Fibroblast of the conjunctiva (primary cell): ENCODE data around the gene RUNX3.
"Not testable (repeated sequence)": the region's sequence is repeated elsewhere in the genome, so short reads cannot be mapped to it uniquely, and the experiment has no call there.

Experiments
- DNase-seq: peaks from one replicate; pipeline ENCODE4 v3.0.0-alpha.2; 2010; ENCODE audit warnings: low read depth

RUNX3 gene

DNA sequence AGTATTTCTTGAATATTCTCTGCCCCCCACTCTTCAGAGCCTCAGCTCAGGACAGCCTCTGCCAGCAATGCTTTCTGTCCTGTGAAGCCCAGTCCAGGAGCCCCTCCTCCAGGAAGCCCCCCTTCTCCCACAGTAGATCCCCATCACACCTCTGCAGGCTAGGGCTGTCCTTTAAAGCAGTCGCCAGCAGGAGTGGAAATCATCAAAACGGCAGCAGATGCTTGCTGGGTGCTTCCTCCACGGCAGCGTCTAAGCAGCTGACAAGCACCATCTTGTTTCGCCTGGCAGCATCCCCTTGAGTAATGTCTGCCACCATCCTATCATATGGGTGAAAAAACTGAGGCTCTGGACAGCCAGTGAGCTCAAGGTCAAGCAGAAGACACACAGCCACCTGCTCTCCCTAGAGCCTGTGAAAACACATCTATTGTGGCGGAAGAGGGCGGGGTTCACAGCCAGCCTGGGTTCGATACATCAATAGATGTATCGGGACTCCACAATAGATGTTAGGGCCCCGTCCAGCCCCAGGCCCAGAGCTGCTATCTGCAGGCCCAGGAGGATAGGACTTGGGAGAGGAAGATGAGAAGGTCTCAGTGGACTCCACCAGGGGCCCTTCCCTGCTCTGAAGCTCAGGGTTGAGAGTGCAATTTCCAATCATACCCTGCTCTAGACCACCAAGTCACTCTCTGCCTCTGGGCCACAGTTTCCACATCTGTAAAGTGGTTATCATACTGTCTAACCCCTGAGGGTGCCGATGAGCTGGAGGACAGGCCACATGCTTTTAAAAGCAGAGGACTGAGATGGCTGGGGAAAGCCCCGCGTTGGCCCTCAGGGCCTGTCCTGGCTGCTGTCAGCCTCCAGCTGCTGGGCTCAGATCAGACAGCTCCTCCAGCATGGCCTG, 17.5 kb downstream of the RUNX3 start:
- DNase-seq: no peak

DNA sequence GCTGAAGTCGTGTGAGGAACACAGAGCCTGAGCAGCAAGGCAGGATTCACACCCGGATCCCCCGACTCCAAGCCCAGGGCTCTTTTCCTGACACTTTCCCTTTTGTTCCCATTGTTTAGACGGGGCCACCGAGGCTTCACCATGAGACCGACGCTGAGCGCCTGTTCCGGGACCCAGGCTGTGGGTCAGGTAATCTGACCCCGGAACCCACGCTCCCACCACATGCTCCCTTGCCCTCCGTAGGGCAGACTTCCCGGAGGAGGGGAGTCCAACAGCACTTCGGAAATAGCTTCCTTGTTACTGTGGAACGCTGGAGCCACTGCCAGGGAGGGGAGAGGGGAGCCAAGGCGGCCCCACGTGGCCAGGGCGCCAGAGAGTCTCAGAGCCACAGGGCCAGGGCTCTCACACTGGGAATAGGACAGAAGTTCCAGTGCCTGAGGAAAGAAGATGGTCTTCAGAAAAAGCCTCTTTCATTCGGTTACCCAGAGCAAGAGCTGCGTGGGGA, 18.4 kb downstream of the RUNX3 start:
- DNase-seq: no peak

DNA sequence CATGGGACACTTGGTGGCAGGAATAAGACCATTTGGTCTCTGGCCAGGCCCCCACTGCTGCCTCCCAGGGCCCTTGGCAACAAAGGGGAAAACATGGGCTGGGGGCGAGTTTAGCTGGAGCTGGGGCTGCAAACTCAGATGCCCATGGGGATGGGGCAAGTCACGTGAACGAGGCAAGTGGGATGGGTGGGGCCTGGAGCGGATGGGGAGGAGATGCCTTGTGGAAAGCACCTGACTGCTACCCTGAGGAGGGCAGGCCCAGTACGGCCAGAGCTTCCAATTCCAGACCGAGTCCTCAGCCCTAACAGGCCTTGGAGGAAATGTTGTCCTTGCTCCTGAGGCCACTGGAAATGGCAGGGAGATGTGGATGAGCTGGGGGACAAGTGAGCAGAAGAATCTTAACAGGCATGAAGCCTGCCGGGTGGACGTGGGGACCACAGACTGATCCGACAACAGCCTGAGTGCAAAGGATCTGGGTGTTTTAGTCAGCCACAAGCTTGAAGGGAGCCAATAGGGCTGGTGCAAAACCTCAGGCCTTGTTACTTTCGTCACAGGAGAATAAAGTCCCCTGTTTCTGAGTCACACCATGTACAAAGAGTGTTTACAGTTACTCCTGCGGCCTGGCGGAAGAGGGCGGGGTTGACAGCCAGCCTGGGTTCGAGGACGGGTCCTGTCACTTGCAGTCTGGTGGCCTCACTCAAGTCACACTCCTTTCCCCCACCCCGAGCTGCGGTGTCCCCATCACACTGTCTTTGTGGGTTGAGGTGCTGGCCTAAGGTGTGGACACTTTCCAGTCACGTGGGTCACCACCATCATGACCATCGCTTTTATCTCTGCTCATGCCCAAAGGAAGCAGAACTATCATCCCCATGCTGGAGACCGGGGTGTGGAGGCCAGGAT, 19.1 kb downstream of the RUNX3 start:
- DNase-seq: no peak

DNA sequence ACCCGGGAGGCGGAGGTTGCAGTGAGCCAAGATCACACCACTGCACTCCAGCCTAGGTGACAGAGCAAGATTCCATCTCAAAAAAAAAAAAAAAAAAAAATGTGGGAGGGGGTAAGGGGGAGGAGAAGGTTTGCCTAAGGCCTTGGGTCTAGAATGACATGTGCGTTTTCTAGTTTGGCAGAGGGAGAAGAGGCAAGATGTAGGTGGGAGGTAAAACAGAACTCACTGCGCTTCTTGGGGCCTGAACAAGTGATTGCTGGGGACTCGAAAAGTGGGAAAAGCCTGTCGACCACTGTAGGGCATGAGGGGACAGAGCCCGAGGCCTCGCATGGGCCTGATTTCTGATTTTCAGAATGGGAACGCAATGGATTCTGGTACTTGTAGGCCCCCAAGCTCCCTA, 19.9 kb downstream of the RUNX3 start:
- no peak for DNase-seq

DNA sequence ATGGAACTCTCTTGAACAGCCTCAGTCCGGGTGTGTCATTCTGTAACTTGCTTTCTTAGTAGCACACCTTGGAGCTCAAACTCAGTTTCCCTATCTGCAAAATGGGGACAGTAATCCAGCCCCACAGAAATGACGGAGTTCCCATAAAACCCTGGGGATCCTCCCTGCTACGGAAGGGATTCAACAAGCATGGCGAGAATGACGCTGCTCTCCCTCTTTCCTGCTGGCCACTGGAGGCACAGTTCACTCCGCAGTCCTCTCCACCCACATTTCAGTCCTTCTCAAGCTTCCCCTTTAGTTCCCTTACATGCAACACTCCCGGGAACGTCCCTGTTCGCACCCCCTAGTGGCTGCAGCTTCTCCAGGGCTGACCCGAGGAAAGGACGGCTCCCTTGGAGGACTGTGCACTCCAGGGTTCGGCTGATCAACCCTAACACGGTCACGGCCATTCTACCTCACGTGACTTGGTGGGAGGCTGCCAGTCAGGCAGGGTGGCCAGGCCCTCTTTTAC, 20.6 kb downstream of the RUNX3 start:
- peak; percentile 30 for DNase-seq

DNA sequence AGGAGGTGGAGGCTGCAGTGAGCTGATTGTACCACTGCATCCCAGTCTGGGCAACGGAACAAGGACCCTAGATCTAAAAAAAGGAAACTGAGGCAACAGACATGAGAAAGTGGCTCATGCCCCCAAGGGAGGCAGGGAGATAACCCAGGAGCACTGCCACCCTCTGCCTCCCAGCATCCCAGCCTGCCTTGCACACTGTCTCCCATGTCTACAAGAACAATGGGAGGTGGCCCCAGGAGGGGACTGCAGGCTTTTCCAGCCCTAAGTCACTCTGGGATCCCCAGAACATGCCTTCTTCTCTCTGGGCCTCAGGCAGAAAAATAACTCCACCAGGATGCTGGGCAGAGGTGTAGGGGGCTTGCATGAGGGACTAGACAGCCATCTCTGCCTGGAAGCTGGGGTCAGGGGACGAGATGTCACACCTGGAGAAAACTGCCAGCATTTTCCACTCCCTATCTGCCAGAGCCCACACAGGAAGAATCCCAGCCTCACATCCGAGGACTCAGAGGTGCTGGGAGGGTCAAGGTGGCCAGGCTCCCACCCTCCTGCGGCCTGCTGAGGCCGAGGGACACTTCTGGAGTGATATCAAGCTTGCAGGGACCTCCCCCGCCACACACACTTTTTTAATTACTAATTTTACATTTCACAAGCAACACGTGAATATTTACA, 21.4 kb downstream of the RUNX3 start:
- DNase-seq: no peak

DNA sequence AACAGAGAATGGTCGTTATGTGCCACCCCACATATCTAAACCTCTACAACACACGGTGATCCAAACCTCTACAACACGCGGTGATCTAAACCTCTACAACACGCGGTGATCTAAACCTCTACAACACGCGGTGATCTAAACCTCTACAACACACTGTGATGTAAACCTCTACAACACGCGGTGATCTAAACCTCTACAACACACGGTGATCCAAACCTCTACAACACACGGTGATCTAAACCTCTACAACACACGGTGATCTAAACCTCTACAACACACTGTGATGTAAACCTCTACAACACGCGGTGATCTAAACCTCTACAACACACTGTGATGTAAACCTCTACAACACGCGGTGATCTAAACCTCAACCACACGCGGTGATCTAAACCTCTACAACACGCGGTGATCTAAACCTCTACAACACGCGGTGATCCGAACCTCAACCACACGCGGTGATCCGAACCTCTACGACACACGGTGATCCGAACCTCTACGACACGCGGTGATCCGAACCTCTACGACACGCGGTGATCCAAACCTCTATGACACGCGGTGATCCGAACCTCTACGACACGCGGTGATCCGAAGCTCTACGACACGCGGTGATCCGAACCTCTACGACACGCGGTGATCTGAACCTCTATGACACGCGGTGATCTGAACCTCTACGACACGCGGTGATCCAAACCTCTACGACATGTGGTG, 22.3 kb downstream of the RUNX3 start:
- DNase-seq: not testable (repeated sequence)

DNA sequence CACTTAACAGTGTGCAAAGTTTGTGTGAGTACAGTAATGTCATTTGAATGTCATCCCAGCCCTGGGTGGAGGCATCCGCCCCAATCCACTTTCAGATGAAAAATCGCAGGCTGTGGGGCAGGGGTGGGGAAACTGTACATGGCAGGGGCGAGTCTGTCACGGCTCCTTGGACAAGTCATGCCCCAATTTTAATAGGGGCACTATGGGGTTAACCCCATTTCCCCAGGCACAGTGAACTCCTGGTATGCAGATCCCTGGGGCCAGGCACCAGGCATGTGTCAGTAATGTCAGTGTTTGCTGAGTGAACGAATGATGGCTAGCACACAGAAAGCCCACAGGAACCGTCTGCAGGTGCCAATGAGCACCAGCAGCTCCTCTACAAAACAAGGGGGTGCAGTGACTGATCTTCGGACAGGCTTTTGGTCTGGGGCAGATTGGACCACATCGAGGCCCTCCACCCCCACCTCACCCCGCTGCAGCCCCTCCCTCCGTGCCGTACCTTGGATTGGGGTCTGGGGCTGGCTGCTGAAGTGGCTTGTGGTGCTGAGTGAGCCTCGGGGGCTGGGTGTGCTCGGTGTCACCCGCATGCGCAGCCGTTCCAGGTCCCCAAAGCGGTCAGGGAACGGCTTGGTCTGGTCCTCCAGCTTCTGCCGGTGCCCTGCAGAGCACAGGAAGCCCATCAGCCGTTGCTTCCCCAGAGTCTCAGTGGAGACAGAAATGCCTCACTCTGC, 23.2 kb downstream of the RUNX3 start:
- DNase-seq: no peak

DNA sequence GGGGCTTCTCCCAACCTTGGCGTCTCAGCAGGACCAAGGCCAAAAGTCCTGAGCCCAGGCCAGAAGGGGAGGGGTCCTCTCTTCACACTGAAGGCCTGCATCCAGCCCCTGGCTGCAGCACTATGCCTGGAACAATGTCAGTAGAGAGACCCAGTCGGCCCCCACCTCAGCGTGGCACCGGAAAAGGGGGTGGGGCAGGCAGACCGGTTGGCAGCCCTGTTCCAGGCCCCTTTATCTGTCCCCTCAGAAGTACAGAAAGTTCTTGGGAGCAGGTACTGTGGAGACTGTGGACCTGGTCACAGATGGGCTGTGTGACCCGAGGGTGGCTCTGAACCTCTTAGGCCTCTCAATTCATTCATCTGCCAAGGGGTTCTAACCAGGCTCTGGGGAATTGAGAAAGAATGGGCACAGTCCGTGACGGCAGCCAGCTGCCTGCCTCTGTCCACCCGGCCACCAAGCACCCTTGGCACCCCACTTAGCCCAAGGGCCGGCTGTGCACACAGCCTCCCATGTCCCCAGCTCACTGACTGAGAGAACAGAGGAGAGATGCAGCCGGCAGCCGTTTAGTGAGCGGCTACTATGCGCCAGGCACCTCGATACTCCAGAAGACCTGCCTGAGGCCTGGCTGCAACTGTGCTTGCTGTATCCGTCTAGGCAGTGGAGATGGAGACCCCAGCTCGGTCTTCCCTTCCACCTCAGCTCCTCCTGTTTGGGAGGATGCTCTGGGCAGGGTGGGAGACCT, 23.9 kb downstream of the RUNX3 start:
- no peak for DNase-seq

DNA sequence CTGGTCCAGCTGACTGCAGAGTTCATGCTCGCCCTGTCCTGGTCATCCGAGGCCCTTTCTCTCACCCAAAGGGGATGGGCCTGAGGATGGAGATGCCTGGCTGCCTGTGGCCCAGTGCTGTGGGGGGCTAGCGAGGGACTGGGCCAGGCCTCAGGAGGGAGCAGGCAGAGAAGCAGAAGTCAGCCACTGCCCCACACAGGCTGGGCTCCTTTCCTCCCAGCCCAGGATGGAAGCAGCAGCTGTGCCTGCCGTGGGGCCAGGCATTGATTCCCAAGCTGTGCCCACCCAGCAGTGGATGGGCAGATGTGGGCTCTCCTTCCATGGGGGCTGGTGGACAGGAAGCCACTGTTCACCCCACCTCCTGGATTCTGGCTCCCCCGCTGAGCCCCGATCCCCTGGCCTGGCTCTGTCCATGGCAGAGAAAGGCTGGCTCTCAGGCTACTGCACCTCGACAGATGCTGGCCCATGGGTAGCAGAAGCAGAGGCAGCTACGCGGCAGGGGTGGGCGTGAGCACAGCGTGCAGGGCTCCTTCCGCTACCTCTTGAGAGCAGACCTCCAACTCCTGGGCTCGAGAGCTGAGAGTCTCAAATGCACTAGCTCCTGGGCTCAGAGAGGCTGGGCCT, 24.6 kb downstream of the RUNX3 start:
- DNase-seq: no peak

DNA sequence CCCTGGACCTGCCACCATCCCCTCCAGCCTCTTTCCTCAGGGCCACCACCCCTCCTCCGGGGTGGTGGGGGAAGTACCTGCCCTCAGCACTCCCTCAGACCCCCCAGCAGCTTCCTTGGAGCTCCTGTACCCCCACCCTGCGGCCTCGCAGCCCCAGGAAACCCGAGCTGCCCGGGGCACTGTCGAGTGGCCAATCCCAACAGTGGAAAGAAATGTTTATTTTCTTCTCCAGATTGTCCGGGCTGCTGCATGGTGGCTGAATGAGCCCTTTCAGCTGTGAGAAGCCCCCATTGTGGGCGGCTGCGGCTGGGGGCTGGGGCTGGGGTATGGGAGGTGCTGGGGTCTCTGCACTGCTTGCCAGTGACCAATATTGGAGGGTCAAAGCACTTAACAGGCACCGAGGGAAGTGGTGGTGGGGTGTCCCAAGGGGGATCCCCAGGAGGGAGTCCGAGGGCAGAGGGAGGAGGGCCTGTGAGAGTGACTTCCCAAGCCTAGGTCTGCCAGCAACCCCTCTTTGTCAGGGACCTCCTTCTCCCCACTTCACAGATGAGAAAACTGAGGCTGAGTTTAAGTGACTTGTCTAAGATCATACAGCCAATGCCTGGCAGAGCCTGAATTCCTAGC, 25.2 kb downstream of the RUNX3 start:
- no peak for DNase-seq

DNA sequence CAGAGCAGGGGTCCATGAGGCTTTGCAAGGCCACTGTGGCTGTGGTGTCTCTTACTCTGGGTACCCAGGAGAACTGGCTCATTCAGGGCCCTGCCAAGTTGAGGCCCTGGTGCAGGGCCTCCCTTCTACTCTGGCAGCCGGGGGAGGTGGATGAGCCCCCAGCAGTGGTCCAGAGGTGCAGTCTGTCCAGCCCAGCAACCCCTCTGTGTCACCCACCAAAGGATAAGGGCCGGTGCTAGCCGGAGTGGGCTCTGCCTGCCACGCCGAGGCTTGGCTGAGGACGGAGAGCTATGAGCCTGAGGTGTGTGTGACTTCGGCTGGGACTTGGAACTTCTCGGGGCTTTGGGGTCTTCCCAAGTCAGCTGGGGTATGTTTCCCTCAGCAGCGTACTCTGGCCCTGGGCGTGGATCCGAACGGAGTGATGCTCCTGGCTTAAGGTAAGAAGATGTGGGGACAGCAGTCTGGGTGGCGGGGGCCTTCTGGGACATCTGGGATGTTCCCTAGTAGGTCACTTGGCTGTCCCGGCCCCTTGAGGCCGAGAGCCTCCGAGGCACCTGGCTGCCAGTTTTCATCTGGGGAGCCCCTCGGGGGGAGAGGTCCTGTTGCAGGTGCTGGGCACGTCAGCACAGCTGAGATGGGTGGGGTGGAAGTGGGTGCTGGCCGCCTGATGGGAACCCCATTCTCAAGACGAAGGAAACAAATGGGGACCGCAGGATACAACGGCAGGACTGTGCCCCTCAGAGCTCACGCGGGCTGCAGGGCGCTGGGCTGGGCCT, 25.9 kb downstream of the RUNX3 start:
- DNase-seq: no peak

DNA sequence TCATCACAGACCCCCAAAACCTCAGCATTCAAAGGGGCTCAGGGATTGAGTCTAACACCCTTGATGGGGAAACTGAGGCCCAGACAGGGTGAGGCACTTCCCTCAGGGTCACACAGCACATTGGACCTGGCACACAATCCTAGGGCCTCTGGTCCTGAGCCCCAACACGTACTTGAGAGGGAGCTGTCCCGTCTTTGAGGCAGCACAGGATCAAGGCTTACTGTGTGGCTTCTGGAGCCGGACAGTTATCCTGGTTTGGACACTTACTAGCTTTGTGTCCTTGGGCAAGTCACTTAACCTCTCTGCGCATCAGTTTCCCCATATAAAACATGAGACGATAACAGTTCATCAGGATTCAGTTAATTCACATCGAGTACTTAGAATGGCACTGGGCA, 26.5 kb downstream of the RUNX3 start:
- DNase-seq: no peak

DNA sequence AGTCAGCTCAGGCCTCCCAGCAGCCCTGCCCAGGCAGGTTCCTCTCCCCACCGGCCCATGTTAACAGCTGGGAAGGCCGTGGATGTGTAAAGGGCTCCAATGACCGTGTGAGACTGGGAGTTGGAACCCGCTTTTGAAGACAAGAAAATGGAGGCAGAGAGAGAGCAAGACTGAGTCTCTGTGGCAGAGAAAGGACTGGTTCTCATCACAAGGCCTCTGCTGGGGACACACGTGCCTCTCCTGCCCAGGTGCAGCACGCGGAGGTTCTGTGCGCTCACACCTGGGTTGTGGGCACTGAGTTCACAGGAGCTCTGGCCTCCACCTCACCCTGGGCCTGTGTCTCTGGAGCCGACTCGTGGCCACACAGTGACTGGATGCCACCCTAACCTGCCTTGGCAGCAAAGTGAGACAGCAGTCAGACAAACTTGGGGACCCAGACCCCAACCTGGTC, 27.0 kb downstream of the RUNX3 start:
- DNase-seq: no peak

DNA sequence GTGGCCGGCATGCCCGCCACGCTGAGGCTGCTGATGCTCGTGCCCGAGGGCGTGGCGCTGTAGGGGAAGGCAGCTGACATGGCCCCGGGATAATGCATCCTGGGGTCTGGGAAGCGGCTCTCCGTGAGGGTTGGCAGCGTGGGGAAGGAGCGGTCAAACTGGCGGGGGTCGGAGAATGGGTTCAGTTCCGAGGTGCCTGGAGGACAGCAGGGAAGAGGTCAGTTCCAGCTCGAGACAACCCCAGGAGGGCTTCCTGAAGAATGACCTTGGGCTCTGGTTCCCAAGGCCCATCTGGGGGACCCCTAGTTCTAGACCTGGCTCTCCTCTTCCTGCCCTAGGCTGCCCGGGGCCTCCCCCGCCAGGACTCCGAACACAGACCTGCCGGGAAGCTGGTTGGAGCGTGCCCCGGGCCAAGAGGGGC, 27.6 kb downstream of the RUNX3 start:
- no peak for DNase-seq

DNA sequence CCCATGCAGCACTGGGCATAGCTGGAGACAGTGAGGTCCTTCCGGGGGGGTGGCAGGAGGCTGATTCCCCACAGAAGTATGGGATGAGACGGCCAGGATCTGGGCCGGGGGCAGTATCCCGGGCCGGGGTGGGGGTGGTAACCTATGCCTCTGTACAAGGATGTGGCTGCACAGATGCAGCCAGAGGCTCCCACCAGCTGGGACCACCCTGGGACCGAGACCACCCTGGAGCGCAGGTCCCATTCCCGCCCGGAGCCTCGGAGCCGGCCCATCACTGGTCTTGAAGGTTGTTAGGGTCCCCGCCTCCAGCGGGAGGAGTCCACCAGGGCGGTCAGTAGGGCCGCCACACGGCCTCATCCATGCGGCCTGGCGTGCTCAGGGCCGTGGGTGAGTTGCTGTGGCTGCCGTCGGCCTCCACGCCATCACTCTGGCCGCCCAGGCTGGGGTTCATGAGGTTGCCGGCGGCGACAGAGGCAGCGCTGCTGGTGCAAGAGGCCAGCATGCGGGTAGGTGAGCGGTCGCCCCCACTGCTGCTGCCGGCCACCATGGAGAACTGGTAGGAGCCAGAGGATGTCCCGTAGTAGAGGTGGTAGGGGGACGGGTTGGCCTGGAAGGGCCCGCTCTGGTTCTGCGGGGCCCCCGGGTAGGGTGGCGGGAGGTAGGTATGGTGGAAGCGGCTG, 28.1 kb downstream of the RUNX3 start:
- no peak for DNase-seq

DNA sequence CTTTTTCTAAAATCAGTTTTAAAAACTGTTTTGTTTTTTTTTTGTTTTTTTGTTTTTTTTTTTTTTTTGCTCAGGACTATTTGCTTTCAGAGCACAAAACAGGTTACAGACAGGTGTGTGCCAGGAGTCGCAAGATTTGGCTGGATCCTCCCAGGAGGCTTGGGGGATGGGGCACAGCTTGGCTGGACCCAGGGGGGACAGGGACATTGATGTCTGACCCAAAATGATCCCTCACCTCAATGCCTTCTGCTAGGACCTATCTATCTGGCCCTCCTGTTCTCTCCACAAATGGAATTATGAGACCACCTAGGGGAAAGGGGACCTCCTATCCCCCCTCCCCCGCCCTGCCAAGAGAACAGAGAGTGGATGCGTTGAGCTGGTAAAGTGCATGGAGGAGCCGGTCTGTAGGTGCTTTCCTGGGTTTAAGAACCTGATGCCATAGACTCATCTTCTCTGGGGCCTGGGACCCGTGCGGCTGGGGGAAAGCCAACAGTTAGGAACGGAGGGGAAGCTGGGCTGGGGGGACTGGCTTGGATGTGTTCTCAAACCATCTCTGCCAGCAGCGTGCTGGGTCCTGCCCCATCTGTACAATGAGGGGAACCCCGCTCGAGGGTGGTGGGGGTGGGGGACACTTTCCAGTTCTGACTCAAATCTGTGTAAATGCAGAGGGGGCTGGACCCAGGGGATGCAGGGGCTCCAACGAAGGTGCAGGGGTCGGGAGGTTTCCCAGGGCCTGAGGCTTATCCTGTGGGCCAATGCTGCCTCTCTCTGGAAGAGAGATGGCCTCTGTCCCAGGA, 28.9 kb downstream of the RUNX3 start:
- DNase-seq: no peak
